ENCODE measurements around the gene CRISP2. TPM values are rescaled to one million over a fixed set of nuclear protein-coding genes. Genes with fewer than 3 reads are reported as not detected.

CRISP2 gene
- total and polyA plus RNA-seq, 9 of the 15 experiments (the other 6 are each of a cell fraction or from before 2014, with no cell fraction given): not detected

DNA sequence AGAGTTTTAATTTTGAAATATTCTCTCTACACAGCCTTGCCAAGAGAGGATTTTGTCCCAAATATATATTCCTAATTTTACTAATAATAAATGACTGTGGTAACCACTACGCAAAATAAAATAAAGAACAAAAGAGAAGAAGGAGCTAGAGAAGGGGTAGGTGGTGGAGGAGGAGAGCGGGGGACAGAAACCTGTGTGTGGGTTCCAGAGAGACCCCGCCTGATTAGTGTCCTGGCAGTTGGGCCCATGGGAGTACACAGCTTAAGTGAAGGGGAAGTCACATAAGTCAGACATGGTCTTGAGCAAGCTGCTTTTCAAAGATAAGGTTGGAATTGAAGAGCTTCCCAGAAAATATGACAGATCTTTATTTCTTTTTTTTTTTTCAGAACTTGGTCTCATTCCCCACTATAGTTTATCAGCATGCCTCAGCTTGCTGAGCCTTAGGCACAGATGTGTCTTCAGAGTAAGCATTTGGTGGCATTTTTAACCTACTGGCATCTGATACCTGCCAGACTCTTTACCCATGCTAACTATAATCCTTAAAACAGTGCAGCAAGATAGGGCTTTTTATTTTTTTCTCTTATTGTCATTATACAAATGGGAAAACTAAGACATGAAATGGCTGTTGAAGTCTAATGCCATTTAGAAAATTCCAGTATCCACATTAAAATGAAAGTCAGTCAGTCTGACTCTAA lies 67.1 kb downstream of the CRISP2 start (continued):
- TF ChIP-seq, protein P1, sequence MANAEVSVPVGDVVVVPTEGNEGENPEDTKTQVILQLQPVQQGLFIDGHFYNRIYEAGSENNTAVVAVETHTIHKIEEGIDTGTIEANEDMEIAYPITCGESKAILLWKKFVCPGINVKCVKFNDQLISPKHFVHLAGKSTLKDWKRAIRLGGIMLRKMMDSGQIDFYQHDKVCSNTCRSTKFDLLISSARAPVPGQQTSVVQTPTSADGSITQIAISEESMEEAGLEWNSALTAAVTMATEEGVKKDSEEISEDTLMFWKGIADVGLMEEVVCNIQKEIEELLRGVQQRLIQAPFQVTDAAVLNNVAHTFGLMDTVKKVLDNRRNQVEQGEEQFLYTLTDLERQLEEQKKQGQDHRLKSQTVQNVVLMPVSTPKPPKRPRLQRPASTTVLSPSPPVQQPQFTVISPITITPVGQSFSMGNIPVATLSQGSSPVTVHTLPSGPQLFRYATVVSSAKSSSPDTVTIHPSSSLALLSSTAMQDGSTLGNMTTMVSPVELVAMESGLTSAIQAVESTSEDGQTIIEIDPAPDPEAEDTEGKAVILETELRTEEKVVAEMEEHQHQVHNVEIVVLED (CRISPR knock-in tag; IDR thresholded peaks at IDR 0.05): 0 out of 2 replicates have a peak, but pooled peaks have one; percentile 7
- TF ChIP-seq KDM4B (IDR thresholded peaks at IDR 0.05; ENCODE audit: borderline replicate concordance in 2 of 2, low read depth in 1 of 2): no peak
- TF ChIP-seq, protein P2, sequence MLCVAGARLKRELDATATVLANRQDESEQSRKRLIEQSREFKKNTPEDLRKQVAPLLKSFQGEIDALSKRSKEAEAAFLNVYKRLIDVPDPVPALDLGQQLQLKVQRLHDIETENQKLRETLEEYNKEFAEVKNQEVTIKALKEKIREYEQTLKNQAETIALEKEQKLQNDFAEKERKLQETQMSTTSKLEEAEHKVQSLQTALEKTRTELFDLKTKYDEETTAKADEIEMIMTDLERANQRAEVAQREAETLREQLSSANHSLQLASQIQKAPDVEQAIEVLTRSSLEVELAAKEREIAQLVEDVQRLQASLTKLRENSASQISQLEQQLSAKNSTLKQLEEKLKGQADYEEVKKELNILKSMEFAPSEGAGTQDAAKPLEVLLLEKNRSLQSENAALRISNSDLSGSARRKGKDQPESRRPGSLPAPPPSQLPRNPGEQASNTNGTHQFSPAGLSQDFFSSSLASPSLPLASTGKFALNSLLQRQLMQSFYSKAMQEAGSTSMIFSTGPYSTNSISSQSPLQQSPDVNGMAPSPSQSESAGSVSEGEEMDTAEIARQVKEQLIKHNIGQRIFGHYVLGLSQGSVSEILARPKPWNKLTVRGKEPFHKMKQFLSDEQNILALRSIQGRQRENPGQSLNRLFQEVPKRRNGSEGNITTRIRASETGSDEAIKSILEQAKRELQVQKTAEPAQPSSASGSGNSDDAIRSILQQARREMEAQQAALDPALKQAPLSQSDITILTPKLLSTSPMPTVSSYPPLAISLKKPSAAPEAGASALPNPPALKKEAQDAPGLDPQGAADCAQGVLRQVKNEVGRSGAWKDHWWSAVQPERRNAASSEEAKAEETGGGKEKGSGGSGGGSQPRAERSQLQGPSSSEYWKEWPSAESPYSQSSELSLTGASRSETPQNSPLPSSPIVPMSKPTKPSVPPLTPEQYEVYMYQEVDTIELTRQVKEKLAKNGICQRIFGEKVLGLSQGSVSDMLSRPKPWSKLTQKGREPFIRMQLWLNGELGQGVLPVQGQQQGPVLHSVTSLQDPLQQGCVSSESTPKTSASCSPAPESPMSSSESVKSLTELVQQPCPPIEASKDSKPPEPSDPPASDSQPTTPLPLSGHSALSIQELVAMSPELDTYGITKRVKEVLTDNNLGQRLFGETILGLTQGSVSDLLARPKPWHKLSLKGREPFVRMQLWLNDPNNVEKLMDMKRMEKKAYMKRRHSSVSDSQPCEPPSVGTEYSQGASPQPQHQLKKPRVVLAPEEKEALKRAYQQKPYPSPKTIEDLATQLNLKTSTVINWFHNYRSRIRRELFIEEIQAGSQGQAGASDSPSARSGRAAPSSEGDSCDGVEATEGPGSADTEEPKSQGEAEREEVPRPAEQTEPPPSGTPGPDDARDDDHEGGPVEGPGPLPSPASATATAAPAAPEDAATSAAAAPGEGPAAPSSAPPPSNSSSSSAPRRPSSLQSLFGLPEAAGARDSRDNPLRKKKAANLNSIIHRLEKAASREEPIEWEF (CRISPR knock-in tag; IDR thresholded peaks at IDR 0.05): peak; percentile 94
- TF ChIP-seq MIER1 (IDR thresholded peaks at IDR 0.05; ENCODE audit: low read depth): no peak; the same call in 1 of the 2 replicates
- no peak for TF ChIP-seq ETS2 (tag; IDR thresholded peaks at IDR 0.05; ENCODE audit: borderline replicate concordance, poor library complexity, severe bottlenecking)
- TF ChIP-seq, protein P3, sequence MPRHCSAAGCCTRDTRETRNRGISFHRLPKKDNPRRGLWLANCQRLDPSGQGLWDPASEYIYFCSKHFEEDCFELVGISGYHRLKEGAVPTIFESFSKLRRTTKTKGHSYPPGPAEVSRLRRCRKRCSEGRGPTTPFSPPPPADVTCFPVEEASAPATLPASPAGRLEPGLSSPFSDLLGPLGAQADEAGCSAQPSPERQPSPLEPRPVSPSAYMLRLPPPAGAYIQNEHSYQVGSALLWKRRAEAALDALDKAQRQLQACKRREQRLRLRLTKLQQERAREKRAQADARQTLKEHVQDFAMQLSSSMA (CRISPR knock-in tag; IDR thresholded peaks at IDR 0.05): no peak
- TF ChIP-seq EZH2 (IDR thresholded peaks at IDR 0.05; ENCODE audit: borderline replicate concordance, low read depth, low read length): no peak; the same call in 1 of the 2 replicates
- TF ChIP-seq, protein P4, sequence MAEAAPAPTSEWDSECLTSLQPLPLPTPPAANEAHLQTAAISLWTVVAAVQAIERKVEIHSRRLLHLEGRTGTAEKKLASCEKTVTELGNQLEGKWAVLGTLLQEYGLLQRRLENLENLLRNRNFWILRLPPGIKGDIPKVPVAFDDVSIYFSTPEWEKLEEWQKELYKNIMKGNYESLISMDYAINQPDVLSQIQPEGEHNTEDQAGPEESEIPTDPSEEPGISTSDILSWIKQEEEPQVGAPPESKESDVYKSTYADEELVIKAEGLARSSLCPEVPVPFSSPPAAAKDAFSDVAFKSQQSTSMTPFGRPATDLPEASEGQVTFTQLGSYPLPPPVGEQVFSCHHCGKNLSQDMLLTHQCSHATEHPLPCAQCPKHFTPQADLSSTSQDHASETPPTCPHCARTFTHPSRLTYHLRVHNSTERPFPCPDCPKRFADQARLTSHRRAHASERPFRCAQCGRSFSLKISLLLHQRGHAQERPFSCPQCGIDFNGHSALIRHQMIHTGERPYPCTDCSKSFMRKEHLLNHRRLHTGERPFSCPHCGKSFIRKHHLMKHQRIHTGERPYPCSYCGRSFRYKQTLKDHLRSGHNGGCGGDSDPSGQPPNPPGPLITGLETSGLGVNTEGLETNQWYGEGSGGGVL (CRISPR knock-in tag; IDR thresholded peaks at IDR 0.05): no peak
- no peak for TF ChIP-seq WHSC1 (IDR thresholded peaks at IDR 0.05; ENCODE audit: low read length)
- TF ChIP-seq, protein P5, sequence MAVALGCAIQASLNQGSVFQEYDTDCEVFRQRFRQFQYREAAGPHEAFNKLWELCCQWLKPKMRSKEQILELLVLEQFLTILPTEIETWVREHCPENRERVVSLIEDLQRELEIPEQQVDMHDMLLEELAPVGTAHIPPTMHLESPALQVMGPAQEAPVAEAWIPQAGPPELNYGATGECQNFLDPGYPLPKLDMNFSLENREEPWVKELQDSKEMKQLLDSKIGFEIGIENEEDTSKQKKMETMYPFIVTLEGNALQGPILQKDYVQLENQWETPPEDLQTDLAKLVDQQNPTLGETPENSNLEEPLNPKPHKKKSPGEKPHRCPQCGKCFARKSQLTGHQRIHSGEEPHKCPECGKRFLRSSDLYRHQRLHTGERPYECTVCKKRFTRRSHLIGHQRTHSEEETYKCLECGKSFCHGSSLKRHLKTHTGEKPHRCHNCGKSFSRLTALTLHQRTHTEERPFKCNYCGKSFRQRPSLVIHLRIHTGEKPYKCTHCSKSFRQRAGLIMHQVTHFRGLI (CRISPR knock-in tag; IDR thresholded peaks at IDR 0.05): peak; percentile 67; the same call in 1 of the 2 replicates
- TF ChIP-seq FOXM1 (IDR thresholded peaks at IDR 0.05; ENCODE audit: low read depth): peak; percentile 98
- TF ChIP-seq FOXM1 (CRISPR knock-in tag; IDR thresholded peaks at IDR 0.05; ENCODE audit: low read depth): no peak
- peak; percentile 20 for TF ChIP-seq L3MBTL2 (IDR thresholded peaks at IDR 0.05)
- no peak for TF ChIP-seq MED1 (CRISPR knock-in tag; IDR thresholded peaks at IDR 0.05; ENCODE audit: borderline replicate concordance)
- TF ChIP-seq TRIM28 (IDR thresholded peaks at IDR 0.05): peak; percentile 67; the same call in 1 of the 2 replicates
